ENCODE results near the gene TMEM11. TPM values are rescaled to one million over a fixed set of nuclear protein-coding genes. Genes with fewer than 3 reads are reported as not detected.

Gene TMEM11
- total and polyA plus RNA-seq, 2 of the 4 experiments (the other 2 are of a cell fraction) = 19.9 to 44.7 TPM

DNA sequence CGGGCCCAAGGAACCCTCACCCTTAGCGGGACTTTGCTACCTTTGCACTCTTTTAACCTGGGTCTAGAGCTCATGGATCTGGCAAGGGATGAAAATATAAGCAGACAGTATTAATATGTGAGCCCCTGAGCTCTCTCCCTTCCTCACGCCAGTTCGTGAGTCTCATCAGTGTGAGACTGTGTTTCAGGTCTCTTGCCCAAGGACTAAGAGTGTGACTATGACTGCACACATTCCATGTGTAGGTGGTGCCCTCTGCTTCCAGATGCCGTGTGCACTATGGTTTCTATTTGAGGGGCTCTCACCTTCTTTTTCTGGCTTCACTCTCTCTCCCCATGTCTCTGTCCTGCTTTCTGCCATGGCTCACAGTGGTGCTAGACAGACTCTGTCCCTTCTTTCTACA lies 46.7 kb downstream of the TMEM11 start:
- DNase-seq (peak; percentile 5), ATAC-seq (ENCODE audit: low read depth) (peak; percentile 36; the same call in 1 of the 2 replicates)
- H2BK120ac ChIP-seq (ENCODE audit: low read depth, low read length) = peak overlapping the region; percentile 25; the same call in 1 of the 2 replicates
- no peak overlapping the region for H4K5ac ChIP-seq (ENCODE audit: low read depth, low read length)
- peak overlapping the region; percentile 41; the same call in 1 of the 2 replicates for H4K91ac ChIP-seq (ENCODE audit: insufficient read depth, low read depth, low read length)
- peaks cover 17 to 21% of the 10 kb centered on the region in 2 experiments for H3K79me1 ChIP-seq (ENCODE audit: low read depth in 1 of 2, low read length in 2 of 2)
- no peak overlapping the region; the same call in 1 of the 2 replicates for H3K23ac ChIP-seq (ENCODE audit: low read depth, low read length)
- H3K9me3 ChIP-seq (ENCODE audit: control insufficient read depth, insufficient read depth, low read length) = no peaks in the 10 kb centered on the region
- H3K4me1 ChIP-seq (ENCODE audit: control insufficient read depth, insufficient read depth, low read length) = peaks cover 16% of the 10 kb centered on the region
- H3K18ac ChIP-seq (ENCODE audit: low read depth, low read length) = peak overlapping the region; percentile 65
- BruUV-seq (replicated peaks) = no TSS peak
- H2BK15ac ChIP-seq (ENCODE audit: low read depth, low read length) = no peak overlapping the region
- peak overlapping the region; percentile 17; the same call in 1 of the 2 replicates for H2AK5ac ChIP-seq (ENCODE audit: low read depth, low read length)
- H3K14ac ChIP-seq (replicated peaks; ENCODE audit: low read depth, low read length) = peak overlapping the region; percentile 17; the same call in 1 of the 2 replicates
- no peak overlapping the region for H3K4ac ChIP-seq (ENCODE audit: low read depth, low read length)
- H3K9ac ChIP-seq (ENCODE audit: low read depth, low read length) = no peak overlapping the region
- WGBS, 2 experiments (ENCODE audit: extremely low coverage in 2 of 2, insufficient read length in 1 of 2) = no CpG with 5 or more reads among the region's 5 CpGs
- H4K20me1 ChIP-seq (ENCODE audit: insufficient read depth, low read length) = no peaks in the 10 kb centered on the region
- ChIA-PET POLR2A (ENCODE audit: unreplicated experiment) (no interaction called here), CTCF (interaction anchor here (0.5 kb wide), 1 partner anchor 26 kb away, joined by 3 read pairs; no protein-coding TSS in a partner anchor)
- H3K4me2 ChIP-seq (ENCODE audit: low read depth, low read length) = peak overlapping the region; percentile 7; the same call in 1 of the 2 replicates
- H4K8ac ChIP-seq (ENCODE audit: low read depth in 2 of 2, low read length in 2 of 2) = no peak overlapping the region; a peak in 1 of 4 replicates
- H3K9me1 ChIP-seq (ENCODE audit: insufficient read depth, low read length) = peaks cover 8% of the 10 kb centered on the region; the same call in 1 of the 2 replicates
- H2AK9ac ChIP-seq (replicated peaks; ENCODE audit: low read depth, low read length, poor library complexity) = peak overlapping the region; percentile 76
- intact Hi-C loops (cut with micrococcal nuclease) = loop anchor here (5.0 kb wide), 1 partner anchor 45 kb away; the partner anchor contains the start of gene TMEM11
- H3K27me3 ChIP-seq (ENCODE audit: control insufficient read depth, insufficient read depth, low read length) = no peaks in the 10 kb centered on the region
- H3K56ac ChIP-seq (ENCODE audit: extremely low read depth, insufficient read depth, low read length) = no peak overlapping the region
- in situ Hi-C loops (cut with MboI; ENCODE audit: low sequenced_read_pairs) = no loop called here
- no peaks in the 10 kb centered on the region for H3K36me3 ChIP-seq (ENCODE audit: control insufficient read depth, insufficient read depth, low read length)
- peak overlapping the region; percentile 1; the same call in 1 of the 2 replicates for H2BK20ac ChIP-seq (ENCODE audit: low read depth, low read length)
- no peak overlapping the region for H3K4me3 ChIP-seq (ENCODE audit: insufficient read depth, low read depth, low read length)
- peak overlapping the region; percentile 4; the same call in 1 of the 2 replicates for H3K27ac ChIP-seq (ENCODE audit: insufficient read depth, low read length)
- no peak for TF ChIP-seq MAZ (IDR thresholded peaks at IDR 0.05; ENCODE audit: borderline replicate concordance, low read depth, low read length)
- TF ChIP-seq NFE2L2 (IDR thresholded peaks at IDR 0.05; ENCODE audit: low read depth, low read length) = no peak
- TF ChIP-seq, protein P1, sequence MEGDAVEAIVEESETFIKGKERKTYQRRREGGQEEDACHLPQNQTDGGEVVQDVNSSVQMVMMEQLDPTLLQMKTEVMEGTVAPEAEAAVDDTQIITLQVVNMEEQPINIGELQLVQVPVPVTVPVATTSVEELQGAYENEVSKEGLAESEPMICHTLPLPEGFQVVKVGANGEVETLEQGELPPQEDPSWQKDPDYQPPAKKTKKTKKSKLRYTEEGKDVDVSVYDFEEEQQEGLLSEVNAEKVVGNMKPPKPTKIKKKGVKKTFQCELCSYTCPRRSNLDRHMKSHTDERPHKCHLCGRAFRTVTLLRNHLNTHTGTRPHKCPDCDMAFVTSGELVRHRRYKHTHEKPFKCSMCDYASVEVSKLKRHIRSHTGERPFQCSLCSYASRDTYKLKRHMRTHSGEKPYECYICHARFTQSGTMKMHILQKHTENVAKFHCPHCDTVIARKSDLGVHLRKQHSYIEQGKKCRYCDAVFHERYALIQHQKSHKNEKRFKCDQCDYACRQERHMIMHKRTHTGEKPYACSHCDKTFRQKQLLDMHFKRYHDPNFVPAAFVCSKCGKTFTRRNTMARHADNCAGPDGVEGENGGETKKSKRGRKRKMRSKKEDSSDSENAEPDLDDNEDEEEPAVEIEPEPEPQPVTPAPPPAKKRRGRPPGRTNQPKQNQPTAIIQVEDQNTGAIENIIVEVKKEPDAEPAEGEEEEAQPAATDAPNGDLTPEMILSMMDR (conservative IDR thresholded peaks at IDR 0.05; ENCODE audit: low read depth, low read length) = no peak
- TF ChIP-seq RAD21 (IDR thresholded peaks at IDR 0.05; ENCODE audit: low read length) = no peak
- no peak for TF ChIP-seq CEBPB (IDR thresholded peaks at IDR 0.05; ENCODE audit: low read depth, low read length)
- TF ChIP-seq MAFK (IDR thresholded peaks at IDR 0.05; ENCODE audit: low read depth, low read length) = no peak
- no peak overlapping the region for H2BK5ac ChIP-seq (ENCODE audit: low read depth, low read length, poor library complexity, severe bottlenecking)
- H2AFZ ChIP-seq (replicated peaks; ENCODE audit: low read length, poor library complexity) = no peak overlapping the region
- dilution Hi-C loops (cut with HindIII; ENCODE audit: low sequenced_read_pairs, unreplicated experiment) = no loop called here

Measured in IMR-90 (cell line).